Measurements from ENCODE around the gene HTRA1.

The HTRA1 gene

DNA sequence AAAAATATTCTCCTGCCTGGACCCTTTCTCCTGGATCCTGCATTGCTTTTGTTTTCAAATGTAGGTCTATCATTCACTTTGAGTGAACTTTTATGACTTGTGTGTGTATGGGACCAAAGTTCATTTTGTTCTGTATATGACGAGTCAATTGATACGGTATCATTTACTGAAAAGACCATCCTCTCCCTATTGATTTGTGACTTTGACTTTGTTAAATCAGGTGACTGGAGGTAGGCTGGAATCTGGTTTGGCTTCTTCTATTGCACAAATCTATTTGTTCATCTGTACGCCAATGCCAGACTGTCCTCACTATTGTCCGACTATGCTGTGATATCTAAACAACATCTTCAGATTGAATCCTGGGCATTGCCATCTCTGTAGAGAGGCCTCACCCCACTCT, 12.2 kb upstream of the HTRA1 start:
- H3K4me3 ChIP-seq (ENCODE audit: low read depth, low read length) = no peak overlapping the region
- TF ChIP-seq, protein P1, sequence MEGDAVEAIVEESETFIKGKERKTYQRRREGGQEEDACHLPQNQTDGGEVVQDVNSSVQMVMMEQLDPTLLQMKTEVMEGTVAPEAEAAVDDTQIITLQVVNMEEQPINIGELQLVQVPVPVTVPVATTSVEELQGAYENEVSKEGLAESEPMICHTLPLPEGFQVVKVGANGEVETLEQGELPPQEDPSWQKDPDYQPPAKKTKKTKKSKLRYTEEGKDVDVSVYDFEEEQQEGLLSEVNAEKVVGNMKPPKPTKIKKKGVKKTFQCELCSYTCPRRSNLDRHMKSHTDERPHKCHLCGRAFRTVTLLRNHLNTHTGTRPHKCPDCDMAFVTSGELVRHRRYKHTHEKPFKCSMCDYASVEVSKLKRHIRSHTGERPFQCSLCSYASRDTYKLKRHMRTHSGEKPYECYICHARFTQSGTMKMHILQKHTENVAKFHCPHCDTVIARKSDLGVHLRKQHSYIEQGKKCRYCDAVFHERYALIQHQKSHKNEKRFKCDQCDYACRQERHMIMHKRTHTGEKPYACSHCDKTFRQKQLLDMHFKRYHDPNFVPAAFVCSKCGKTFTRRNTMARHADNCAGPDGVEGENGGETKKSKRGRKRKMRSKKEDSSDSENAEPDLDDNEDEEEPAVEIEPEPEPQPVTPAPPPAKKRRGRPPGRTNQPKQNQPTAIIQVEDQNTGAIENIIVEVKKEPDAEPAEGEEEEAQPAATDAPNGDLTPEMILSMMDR (IDR thresholded peaks at IDR 0.05; ENCODE audit: low read depth, low read length, missing control alignments) = no peak
- no peak for DNase-seq (ENCODE audit: low read depth)
- in situ Hi-C loops (cut with HindIII; ENCODE audit: low sequenced_read_pairs) = loop anchor here (25.0 kb wide), 1 partner anchor 287 kb away; no protein-coding TSS in a partner anchor

DNA sequence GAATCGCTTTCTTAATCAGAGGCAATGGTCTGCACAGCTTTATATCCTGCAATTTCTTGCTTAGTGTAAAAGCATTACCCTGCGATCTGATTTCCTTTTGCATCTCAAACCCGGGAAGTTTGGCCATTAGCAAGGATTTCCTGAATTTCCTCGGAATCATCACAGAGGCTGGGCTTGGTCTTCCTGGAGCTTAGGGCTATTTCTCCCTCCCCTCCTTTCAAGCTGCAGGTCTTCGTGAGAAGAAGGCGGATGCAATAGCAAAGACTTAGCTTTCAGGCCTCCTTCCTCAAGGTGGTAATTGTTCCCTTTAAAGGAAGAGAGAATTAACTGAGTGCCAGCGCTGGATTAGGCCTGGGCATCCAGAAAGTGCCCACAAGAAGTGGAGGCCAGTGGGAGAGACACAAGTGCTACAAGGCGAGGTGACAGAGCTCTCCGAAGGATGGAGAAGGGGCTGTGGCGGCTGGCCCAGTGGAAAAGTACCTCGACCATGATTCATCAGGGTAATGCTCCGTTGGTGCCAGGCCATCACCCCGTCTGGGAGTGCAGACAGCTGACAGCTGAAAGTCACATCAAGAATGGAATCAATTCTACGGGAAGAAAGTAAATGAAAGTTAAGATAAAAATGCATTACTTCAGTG, 10.9 kb upstream of the HTRA1 start:
- TF ChIP-seq, protein P1 (IDR thresholded peaks at IDR 0.05; ENCODE audit: low read depth, low read length, missing control alignments) = no peak
- in situ Hi-C loops (cut with HindIII; ENCODE audit: low sequenced_read_pairs) = no loop called here
- DNase-seq (ENCODE audit: low read depth) = no peak
- no peak overlapping the region for H3K4me3 ChIP-seq (ENCODE audit: low read depth, low read length)

DNA sequence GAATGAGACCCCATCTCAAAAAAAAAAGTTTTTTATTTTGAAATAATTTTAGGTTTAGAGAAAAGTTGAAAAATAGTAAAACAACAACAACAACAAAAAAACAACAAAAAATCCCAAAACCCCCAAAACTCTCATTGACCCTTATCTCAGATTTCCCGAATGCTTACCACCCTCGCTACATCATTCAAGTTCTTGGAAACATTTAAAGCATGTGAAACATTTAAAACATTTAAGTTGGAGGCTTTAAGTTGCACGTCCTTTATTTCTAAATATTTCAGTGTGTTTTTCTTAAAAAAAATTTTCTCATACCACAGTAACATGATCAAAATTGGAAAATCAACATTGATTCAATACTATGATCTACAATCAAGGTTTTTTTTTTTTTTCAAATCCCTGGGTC, 7.3 kb upstream of the HTRA1 start:
- no peak for DNase-seq (ENCODE audit: low read depth)
- in situ Hi-C loops (cut with HindIII; ENCODE audit: low sequenced_read_pairs) = no loop called here
- H3K4me3 ChIP-seq (ENCODE audit: low read depth, low read length) = no peak overlapping the region
- TF ChIP-seq, protein P1 (IDR thresholded peaks at IDR 0.05; ENCODE audit: low read depth, low read length, missing control alignments) = no peak

DNA sequence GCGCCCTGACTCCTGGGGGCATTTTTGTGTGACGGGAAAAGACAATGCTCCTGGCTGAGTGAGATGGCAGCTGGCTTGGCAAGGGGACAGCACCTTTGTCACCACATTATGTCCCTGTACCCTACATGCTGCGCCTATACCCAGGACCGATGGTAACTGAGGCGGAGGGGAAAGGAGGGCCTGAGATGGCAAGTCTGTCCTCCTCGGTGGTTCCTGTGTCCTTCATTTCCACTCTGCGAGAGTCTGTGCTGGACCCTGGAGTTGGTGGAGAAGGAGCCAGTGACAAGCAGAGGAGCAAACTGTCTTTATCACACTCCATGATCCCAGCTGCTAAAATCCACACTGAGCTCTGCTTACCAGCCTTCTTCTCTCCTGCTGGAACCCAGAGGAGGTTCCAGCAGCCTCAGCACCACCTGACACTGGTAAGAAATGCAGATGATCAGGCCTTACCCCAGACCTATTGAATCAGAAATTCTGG, 6.7 kb upstream of the HTRA1 start, which contains the start of gene ARMS2:
Gene ARMS2, plus strand, starts transcription at position 51 of the 478 bp plus-strand sequence. Its CDS starts 75 bp downstream, at position 126.
- TF ChIP-seq, protein P1 (IDR thresholded peaks at IDR 0.05; ENCODE audit: low read depth, low read length, missing control alignments) = no peak
- in situ Hi-C loops (cut with HindIII; ENCODE audit: low sequenced_read_pairs) = no loop called here
- no peak within 1 kb of the TSS for H3K4me3 ChIP-seq (ENCODE audit: low read depth, low read length)
- DNase-seq (ENCODE audit: low read depth) = no peak

DNA sequence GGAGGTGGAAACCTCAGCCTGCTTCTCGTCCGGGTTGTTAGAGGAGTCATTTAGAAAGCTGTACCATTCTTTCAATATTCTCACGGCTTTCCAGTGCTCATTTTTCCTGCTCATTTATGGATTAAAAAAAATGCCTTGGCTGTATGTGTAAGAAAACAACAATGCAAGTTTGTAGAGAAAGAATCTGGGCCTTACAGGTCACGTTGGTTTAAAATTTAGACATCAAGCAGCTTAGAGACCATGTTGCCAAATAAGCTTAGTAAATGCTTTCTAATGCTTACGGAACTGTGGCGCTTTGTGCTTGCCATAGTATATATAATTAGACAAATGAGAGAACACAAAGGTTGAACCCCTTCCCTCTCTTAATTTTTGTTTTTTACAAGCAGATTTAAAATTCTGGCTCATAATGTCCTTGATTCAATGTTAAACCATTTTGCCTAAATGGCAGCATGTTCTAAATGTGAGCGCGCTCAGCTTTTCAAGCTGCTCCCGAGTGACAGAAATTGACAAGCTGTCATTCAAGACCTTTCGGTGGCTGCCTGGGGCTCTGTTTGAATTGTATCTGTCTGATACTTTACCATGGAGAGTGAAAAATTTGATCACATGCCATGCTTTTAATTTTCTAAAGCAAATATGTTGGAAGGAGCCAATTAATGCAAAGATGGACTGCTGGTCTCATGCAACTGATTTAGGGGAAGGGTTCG, 5.8 kb upstream of the HTRA1 start:
- no peak overlapping the region for H3K4me3 ChIP-seq (ENCODE audit: low read depth, low read length)
- no peak for DNase-seq (ENCODE audit: low read depth)
- in situ Hi-C loops (cut with HindIII; ENCODE audit: low sequenced_read_pairs) = no loop called here
- TF ChIP-seq, protein P1 (IDR thresholded peaks at IDR 0.05; ENCODE audit: low read depth, low read length, missing control alignments) = no peak

DNA sequence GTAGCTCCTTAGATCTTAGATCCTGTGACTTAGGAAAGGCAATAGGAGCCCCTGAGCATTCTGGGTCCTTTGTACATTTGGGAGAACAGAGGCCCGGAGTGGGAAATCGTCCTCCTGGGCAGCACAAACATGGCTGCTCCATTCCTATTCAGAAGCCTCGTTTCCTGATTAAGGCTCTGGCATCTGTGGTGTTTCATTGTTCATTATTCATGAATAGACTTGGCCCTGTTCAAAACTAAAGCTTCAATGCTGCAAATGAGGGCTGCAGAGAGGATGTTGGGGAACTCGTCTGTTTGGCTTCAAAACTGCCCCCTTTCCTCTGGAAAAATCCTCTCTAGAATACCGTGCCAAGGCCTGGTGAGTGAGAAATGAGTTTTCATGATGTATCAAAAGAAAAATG, 3.4 kb upstream of the HTRA1 start:
- in situ Hi-C loops (cut with HindIII; ENCODE audit: low sequenced_read_pairs) = no loop called here
- H3K4me3 ChIP-seq (ENCODE audit: low read depth, low read length) = no peak overlapping the region
- DNase-seq (ENCODE audit: low read depth) = no peak
- TF ChIP-seq, protein P1 (IDR thresholded peaks at IDR 0.05; ENCODE audit: low read depth, low read length, missing control alignments) = no peak

Data from astrocyte of the cerebellum (primary cell).